ENCODE data around the gene U2AF2. TPM values are rescaled to one million over a fixed set of nuclear protein-coding genes. Genes with fewer than 3 reads are reported as not detected.
A peak's percentile ranks its signal among the peaks of the same experiment; 100 is the strongest.

Gene U2AF2
- total and polyA plus RNA-seq, 2 of the 8 experiments (the other 6 are each of a cell fraction or from before 2014, with no cell fraction given) = 162 to 252 TPM

GRCh38 chr19:55646889-55647731, 7.7 kb upstream of the U2AF2 start:
- H3K27me3 ChIP-seq (replicated peaks in 1 of 4; ENCODE audit: control insufficient read depth in 3 of 4, extremely low read depth in 1 of 4, insufficient read depth in 3 of 4, low read length in 3 of 4) = no peaks in the 10 kb centered on the region
- H2AK5ac ChIP-seq (ENCODE audit: low read depth, low read length) = no peak overlapping the region
- peak overlapping the region; percentile 72 to 85 (median 78) for H3K4me3 ChIP-seq (ENCODE audit: extremely low read depth in 1 of 4, insufficient read depth in 2 of 4, low read depth in 3 of 4, low read length in 4 of 4)
- no peak overlapping the region for H2BK15ac ChIP-seq (ENCODE audit: low read length)
- peaks cover 26% of the 10 kb centered on the region for H3K23me2 ChIP-seq (ENCODE audit: low read depth, low read length)
- H4K8ac ChIP-seq (ENCODE audit: extremely low read depth, insufficient read depth, low read length) = no peak overlapping the region; the same call in 1 of the 2 replicates
- peaks cover 4 to 21% of the 10 kb centered on the region in 2 experiments; a peak in 3 of 4 replicates for H3K79me2 ChIP-seq (ENCODE audit: control insufficient read depth in 1 of 2, insufficient read depth in 2 of 2, low read length in 2 of 2)
- H4K91ac ChIP-seq (replicated peaks; ENCODE audit: insufficient read length, low read length) = peak overlapping the region; percentile 26
- POLR2A ChIA-PET (ENCODE audit: partially characterized antibody) = interaction anchor here (0.6 to 9.2 kb wide), 21 partner anchors 8 to 554 kb away, joined by 3 to 96 read pairs (median 4); partner anchors contain the start of genes FIZ1, NAT14, ZNF628 and ZNF784
- H2BK120ac ChIP-seq (replicated peaks; ENCODE audit: low read depth, low read length) = no peak overlapping the region
- H4K5ac ChIP-seq (ENCODE audit: insufficient read length, low read depth, low read length) = no peak overlapping the region
- H3K27ac ChIP-seq (ENCODE audit: low read depth, low read length) = no peak overlapping the region
- FAIRE-seq (no peak), DNase-seq (ENCODE audit: low read depth in 1 of 2, low spot score in 2 of 2) (no peak)
- H2BK5ac ChIP-seq (ENCODE audit: low read depth, low read length) = no peak overlapping the region
- H3K36me3 ChIP-seq (ENCODE audit: control insufficient read depth in 2 of 4, insufficient read depth in 4 of 4, low read length in 3 of 4) = peaks cover 7 to 13% (median 11%) of the 10 kb centered on the region in 4 experiments
- peak overlapping the region; percentile 87 for H3K18ac ChIP-seq (ENCODE audit: extremely low read depth, low read length)
- H3K4me1 ChIP-seq (replicated peaks in 1 of 4; ENCODE audit: control insufficient read depth in 3 of 4, insufficient read depth in 4 of 4, low read length in 3 of 4) = peaks cover 0 to 20% (median 10%) of the 10 kb centered on the region in 4 experiments; a peak in 6 of 7 replicates
- CTCF ChIA-PET (ENCODE audit: partially characterized antibody) = interaction anchor here (0.7 to 6.9 kb wide), 8 partner anchors 10 to 701 kb away, joined by 3 to 56 read pairs (median 4); partner anchors contain the start of gene ZNF865
- WGBS, 2 experiments (ENCODE audit: extremely low coverage in 1 of 2, insufficient coverage in 1 of 2, insufficient read length in 1 of 2, insufficient replicate concordance in 2 of 2, low coverage in 1 of 2, low lambda C conversion rate in 2 of 2, missing lambda C conversion rate in 1 of 2) = 58% methylated on average over 14 of the region's 14 CpGs; no CpG with 5 or more reads in 1 of the 2 experiments
- no peak overlapping the region for H2BK12ac ChIP-seq (ENCODE audit: low read depth, low read length)
- TF ChIP-seq HDAC6 (IDR thresholded peaks at IDR 0.05; ENCODE audit: low read depth, low read length) = no peak
- peak; percentile 29; the same call in 1 of the 2 replicates for TF ChIP-seq POLR2AphosphoS5 (IDR thresholded peaks at IDR 0.05; ENCODE audit: low read depth, low read length)
- H3K9me3 ChIP-seq (ENCODE audit: insufficient read depth in 2 of 2, low read depth in 1 of 2, low read length in 1 of 2) = no peaks in the 10 kb centered on the region
- no peak overlapping the region for H2BK20ac ChIP-seq (ENCODE audit: low read length)
- peak overlapping the region; percentile 27 for H3K14ac ChIP-seq (ENCODE audit: insufficient read length)
- H3K56ac ChIP-seq (replicated peaks; ENCODE audit: insufficient read length, low read depth, low read length) = peak overlapping the region; percentile 80
- H4K20me1 ChIP-seq (replicated peaks in 1 of 2; ENCODE audit: control insufficient read depth in 1 of 2, insufficient read depth in 2 of 2, low read length in 2 of 2) = peaks cover 0 to 4% of the 10 kb centered on the region in 2 experiments
- H3K4ac ChIP-seq (replicated peaks; ENCODE audit: insufficient read length, low read depth, low read length) = peak overlapping the region; percentile 74
- peaks cover 14% of the 10 kb centered on the region for H3K79me1 ChIP-seq (ENCODE audit: low read depth, low read length)
- no peak overlapping the region for H3K23ac ChIP-seq (ENCODE audit: insufficient read length)
- H3K4me2 ChIP-seq (ENCODE audit: insufficient read depth in 1 of 2, low read depth in 2 of 2, low read length in 2 of 2) = peak overlapping the region; percentile 78 to 81
- no peak overlapping the region for H2AFZ ChIP-seq (ENCODE audit: low read length)
- peak overlapping the region in 1 of 4 experiments; percentile 16; a peak in 2 of 7 replicates for H3K9ac ChIP-seq (replicated peaks in 1 of 4; ENCODE audit: extremely low read depth in 1 of 4, low read depth in 3 of 4, low read length in 3 of 4)

Data from H1 (cell line).